KMS-11 (cell line): ENCODE results near the gene RAET1L.
A peak's percentile ranks its signal among the peaks of the same experiment; 100 is the strongest.
"Not testable (repeated sequence)": the region's sequence is repeated elsewhere in the genome, so short reads cannot be mapped to it uniquely, and the experiment has no call there.

Source experiments
- H2AFZ ChIP-seq: fragments of 200-600 bp; sonication (generic); 2 replicates; pipeline ENCODE4 v1.6.1; 2016; ENCODE audit warnings: antibody characterized with exemption, mixed run types, low read depth
- H3K27ac ChIP-seq: fragments of 200-600 bp; sonication (generic); 2 replicates; pipeline ENCODE4 v1.6.1; 2016; ENCODE audit warnings: mild to moderate bottlenecking, mixed run types
- H3K27me3 ChIP-seq: fragments of 200-600 bp; sonication (generic); 2 replicates; pipeline ENCODE4 v1.6.1; 2017; ENCODE audit warnings: mild to moderate bottlenecking, low read depth, mixed run types, moderate library complexity; ENCODE audit not compliant: insufficient read depth
- H3K36me3 ChIP-seq: fragments of 200-600 bp; sonication (generic); 2 replicates; pipeline ENCODE4 v1.6.1; 2017; ENCODE audit warnings: mild to moderate bottlenecking, mixed run types; ENCODE audit not compliant: insufficient read depth
- H3K4me1 ChIP-seq: fragments of 200-600 bp; sonication (generic); 2 replicates; pipeline ENCODE4 v1.6.1; 2016; ENCODE audit warnings: mild to moderate bottlenecking, low read depth, mixed run types; ENCODE audit not compliant: poor library complexity, severe bottlenecking
- H3K4me2 ChIP-seq: fragments of 200-600 bp; sonication (generic); 2 replicates; pipeline ENCODE4 v1.7.0; 2016; ENCODE audit warnings: mild to moderate bottlenecking, mixed run types
- H3K4me3 ChIP-seq: fragments of 200-600 bp; sonication (generic); IDR thresholded peaks from 2 replicates; pipeline ENCODE4 v1.6.1; 2017; ENCODE audit warnings: low read depth, low read length, mixed read lengths; ENCODE audit not compliant: insufficient read depth
- H3K79me2 ChIP-seq: fragments of 200-600 bp; sonication (generic); 2 replicates; pipeline ENCODE4 v1.6.1; 2016; ENCODE audit warnings: low read depth, mixed run types; ENCODE audit not compliant: insufficient read depth
- H3K9ac ChIP-seq: fragments of 200-600 bp; sonication (generic); 2 replicates; pipeline ENCODE4 v1.6.1; 2016; ENCODE audit warnings: mild to moderate bottlenecking, mixed run types
- H4K20me1 ChIP-seq: fragments of 200-600 bp; sonication (generic); 2 replicates; pipeline ENCODE4 v1.6.1; 2016; ENCODE audit warnings: mild to moderate bottlenecking, mixed run types; ENCODE audit not compliant: insufficient read depth
- TF ChIP-seq, protein P1 (sequence below): fragments of 200-600 bp; sonication (generic); conservative IDR thresholded peaks from 2 replicates; pipeline ENCODE4 v1.6.1; 2017; ENCODE audit warnings: low read depth, mild to moderate bottlenecking, antibody characterized with exemption, low read length, moderate library complexity, mixed read lengths

RAET1L gene

DNA sequence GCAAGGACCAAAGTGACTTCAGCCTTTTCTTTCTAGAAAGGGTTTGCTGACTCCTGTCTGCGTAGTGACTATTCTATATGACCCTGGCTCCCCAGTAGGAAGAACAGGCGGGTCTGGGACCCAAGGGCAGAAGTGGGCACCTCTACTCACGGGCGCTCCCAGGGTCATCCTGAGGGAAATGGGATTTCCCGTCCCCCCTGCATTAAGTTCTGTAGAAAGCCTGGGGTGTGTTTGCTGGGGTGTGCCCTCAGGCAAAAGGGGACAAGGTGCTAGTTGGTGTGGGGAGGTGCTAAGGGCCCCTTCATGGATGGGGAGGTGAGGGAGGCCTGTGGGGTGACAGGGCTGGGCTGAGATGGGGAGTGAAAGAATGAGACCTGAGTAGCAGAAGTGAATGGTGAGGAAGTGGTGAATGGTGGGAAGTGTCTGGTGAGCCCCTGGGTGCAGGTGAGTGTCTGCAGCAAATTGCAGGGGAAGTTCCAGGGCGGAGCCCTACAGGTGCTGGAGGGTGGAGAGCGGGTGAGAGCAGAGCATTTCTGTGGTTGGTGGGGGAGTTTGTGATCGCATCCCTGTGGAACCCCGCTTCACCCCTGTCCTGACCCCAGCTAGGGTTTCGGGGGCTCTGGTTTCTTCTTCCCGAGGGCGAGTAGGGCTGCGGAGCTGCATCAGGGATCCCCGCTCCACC is 21.1 kb downstream of the RAET1L start:
- H2AFZ ChIP-seq, result peak overlapping the region; percentile 92; the same call in 1 of the 2 replicates

DNA sequence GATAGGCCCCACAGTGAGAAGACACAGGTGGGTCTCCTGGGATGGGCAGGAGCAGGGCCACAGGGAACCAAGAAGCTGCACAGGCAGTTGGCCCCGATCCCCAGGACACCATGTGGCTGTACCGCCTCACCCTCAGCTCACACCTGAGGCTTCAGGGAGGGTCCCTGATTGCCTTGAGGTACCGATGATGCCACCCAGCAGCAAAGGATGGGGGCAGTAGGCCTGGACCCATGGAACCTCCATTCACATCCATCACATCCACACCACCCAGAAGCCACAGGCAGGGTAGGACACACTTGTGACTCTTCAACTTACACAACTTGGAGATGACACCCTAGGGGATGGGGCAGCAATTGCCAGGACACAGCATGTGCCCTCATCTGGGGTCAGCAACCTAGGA is 21.7 kb downstream of the RAET1L start:
- not testable (repeated sequence) for H3K36me3 ChIP-seq, H4K20me1 ChIP-seq, H2AFZ ChIP-seq, H3K9ac ChIP-seq, H3K79me2 ChIP-seq, H3K27ac ChIP-seq, H3K4me3 ChIP-seq
- H3K4me2 ChIP-seq, result peak overlapping the region; percentile 97; the same call in 1 of the 2 replicates
- peaks cover 64% of the 10 kb centered on the region for H3K4me1 ChIP-seq
- peaks cover 12% of the 10 kb centered on the region for H3K27me3 ChIP-seq

More for the DNA sequence above, 21.1 kb downstream of the RAET1L start:
- no peak overlapping the region for H3K4me3 ChIP-seq
- peak overlapping the region; percentile 49; the same call in 1 of the 2 replicates for H3K9ac ChIP-seq
- H3K27ac ChIP-seq, result peak overlapping the region; percentile 58; the same call in 1 of the 2 replicates
- H3K79me2 ChIP-seq, result no peaks in the 10 kb centered on the region
- H3K27me3 ChIP-seq, result peaks cover 17% of the 10 kb centered on the region
- no peaks in the 10 kb centered on the region for H4K20me1 ChIP-seq
- H3K4me1 ChIP-seq, result peaks cover 64% of the 10 kb centered on the region
- no peaks in the 10 kb centered on the region for H3K36me3 ChIP-seq
- TF ChIP-seq, protein P1, sequence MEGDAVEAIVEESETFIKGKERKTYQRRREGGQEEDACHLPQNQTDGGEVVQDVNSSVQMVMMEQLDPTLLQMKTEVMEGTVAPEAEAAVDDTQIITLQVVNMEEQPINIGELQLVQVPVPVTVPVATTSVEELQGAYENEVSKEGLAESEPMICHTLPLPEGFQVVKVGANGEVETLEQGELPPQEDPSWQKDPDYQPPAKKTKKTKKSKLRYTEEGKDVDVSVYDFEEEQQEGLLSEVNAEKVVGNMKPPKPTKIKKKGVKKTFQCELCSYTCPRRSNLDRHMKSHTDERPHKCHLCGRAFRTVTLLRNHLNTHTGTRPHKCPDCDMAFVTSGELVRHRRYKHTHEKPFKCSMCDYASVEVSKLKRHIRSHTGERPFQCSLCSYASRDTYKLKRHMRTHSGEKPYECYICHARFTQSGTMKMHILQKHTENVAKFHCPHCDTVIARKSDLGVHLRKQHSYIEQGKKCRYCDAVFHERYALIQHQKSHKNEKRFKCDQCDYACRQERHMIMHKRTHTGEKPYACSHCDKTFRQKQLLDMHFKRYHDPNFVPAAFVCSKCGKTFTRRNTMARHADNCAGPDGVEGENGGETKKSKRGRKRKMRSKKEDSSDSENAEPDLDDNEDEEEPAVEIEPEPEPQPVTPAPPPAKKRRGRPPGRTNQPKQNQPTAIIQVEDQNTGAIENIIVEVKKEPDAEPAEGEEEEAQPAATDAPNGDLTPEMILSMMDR, result no peak
- peak overlapping the region; percentile 97 for H3K4me2 ChIP-seq

GRCh38 chr6:150002710-150003109 is 22.6 kb downstream of the RAET1L start:
- TF ChIP-seq, protein P1, result no peak
- Histone ChIP-seq H3K4me1 (peaks cover 55% of the 10 kb centered on the region), H3K36me3 (no peaks in the 10 kb centered on the region), H3K27me3 (peaks cover 7% of the 10 kb centered on the region; the same call in 1 of the 2 replicates), H4K20me1 (no peaks in the 10 kb centered on the region), H3K9ac (no peak overlapping the region), H3K27ac (no peak overlapping the region), H2AFZ (no peak overlapping the region), H3K4me2 (no peak overlapping the region), H3K79me2 (no peaks in the 10 kb centered on the region), H3K4me3 (no peak overlapping the region)

GRCh38 chr6:150001295-150002008 is 23.9 kb downstream of the RAET1L start:
- Histone ChIP-seq H3K79me2 (no peaks in the 10 kb centered on the region), H3K4me3 (no peak overlapping the region), H3K27me3 (peaks cover 7% of the 10 kb centered on the region; the same call in 1 of the 2 replicates), H3K27ac (peak overlapping the region; percentile 42), H3K4me1 (peaks cover 42% of the 10 kb centered on the region), H4K20me1 (no peaks in the 10 kb centered on the region), H2AFZ (no peak overlapping the region), H3K4me2 (peak overlapping the region; percentile 96), H3K9ac (no peak overlapping the region; the same call in 1 of the 2 replicates), H3K36me3 (no peaks in the 10 kb centered on the region)
- TF ChIP-seq, protein P1, result no peak
